ENCODE data around the gene MDM2. TPM values are rescaled to one million over a fixed set of nuclear protein-coding genes. Genes with fewer than 3 reads are reported as not detected.

MDM2 gene
- total RNA-seq, 2 donors from 2014 or later, result 339 to 432 TPM

- Mint-ChIP-seq H3K27me3 (no peaks in the 10 kb centered on the region), H3K36me3 (ENCODE audit: low read depth) (no peaks in the 10 kb centered on the region), H3K27ac (no peak overlapping the region), H3K9me3 (no peaks in the 10 kb centered on the region), H3K4me3 (no peak overlapping the region), H3K4me1 (peaks cover 8% of the 10 kb centered on the region)
- no peak for ATAC-seq (replicated peaks)
Measured at GRCh38 chr12:68775121-68775630, 32.8 kb upstream of the MDM2 start.

- Mint-ChIP-seq H3K9me3 (no peaks in the 10 kb centered on the region), H3K4me1 (peaks cover 8% of the 10 kb centered on the region), H3K4me3 (no peak overlapping the region), H3K27me3 (no peaks in the 10 kb centered on the region), H3K27ac (no peak overlapping the region), H3K36me3 (ENCODE audit: low read depth) (no peaks in the 10 kb centered on the region)
- ATAC-seq (replicated peaks), result no peak
Measured at GRCh38 chr12:68776976-68777610, 30.9 kb upstream of the MDM2 start.

GRCh38 chr12:68779280-68779679, 28.7 kb upstream of the MDM2 start:
- no peaks in the 10 kb centered on the region for H3K9me3 Mint-ChIP-seq
- no peak for ATAC-seq (replicated peaks)
- H3K27ac Mint-ChIP-seq, result no peak overlapping the region
- H3K36me3 Mint-ChIP-seq (ENCODE audit: low read depth), result no peaks in the 10 kb centered on the region
- H3K4me1 Mint-ChIP-seq, result no peaks in the 10 kb centered on the region
- H3K27me3 Mint-ChIP-seq, result no peaks in the 10 kb centered on the region
- H3K4me3 Mint-ChIP-seq, result no peak overlapping the region

- ATAC-seq (replicated peaks), result no peak
- no peaks in the 10 kb centered on the region for H3K9me3 Mint-ChIP-seq
- H3K4me3 Mint-ChIP-seq, result no peak overlapping the region
- H3K36me3 Mint-ChIP-seq (ENCODE audit: low read depth), result no peaks in the 10 kb centered on the region
- no peaks in the 10 kb centered on the region for H3K4me1 Mint-ChIP-seq
- no peak overlapping the region for H3K27ac Mint-ChIP-seq
- H3K27me3 Mint-ChIP-seq, result no peaks in the 10 kb centered on the region
Measured at GRCh38 chr12:68780731-68781130, 27.2 kb upstream of the MDM2 start.

- Mint-ChIP-seq H3K27ac (no peak overlapping the region), H3K4me1 (no peaks in the 10 kb centered on the region), H3K36me3 (ENCODE audit: low read depth) (no peaks in the 10 kb centered on the region), H3K4me3 (no peak overlapping the region), H3K9me3 (no peaks in the 10 kb centered on the region), H3K27me3 (no peaks in the 10 kb centered on the region)
- no peak for ATAC-seq (replicated peaks)
Measured at GRCh38 chr12:68781728-68782127, 26.2 kb upstream of the MDM2 start.

GRCh38 chr12:68784015-68784414, 24.0 kb upstream of the MDM2 start:
- no peaks in the 10 kb centered on the region for H3K4me1 Mint-ChIP-seq
- H3K9me3 Mint-ChIP-seq, result no peaks in the 10 kb centered on the region
- ATAC-seq (replicated peaks), result no peak
- H3K27me3 Mint-ChIP-seq, result no peaks in the 10 kb centered on the region
- no peak overlapping the region for H3K27ac Mint-ChIP-seq
- no peaks in the 10 kb centered on the region for H3K36me3 Mint-ChIP-seq (ENCODE audit: low read depth)
- H3K4me3 Mint-ChIP-seq, result no peak overlapping the region

GRCh38 chr12:68785358-68785757, 22.6 kb upstream of the MDM2 start:
- ATAC-seq (replicated peaks), result no peak
- no peaks in the 10 kb centered on the region for H3K27me3 Mint-ChIP-seq
- H3K9me3 Mint-ChIP-seq, result no peaks in the 10 kb centered on the region
- H3K4me3 Mint-ChIP-seq, result no peak overlapping the region
- H3K27ac Mint-ChIP-seq, result no peak overlapping the region
- no peaks in the 10 kb centered on the region for H3K36me3 Mint-ChIP-seq (ENCODE audit: low read depth)
- no peaks in the 10 kb centered on the region for H3K4me1 Mint-ChIP-seq

GRCh38 chr12:68785823-68786222, 22.2 kb upstream of the MDM2 start:
- ATAC-seq (replicated peaks), result no peak
- Mint-ChIP-seq H3K36me3 (ENCODE audit: low read depth) (no peaks in the 10 kb centered on the region), H3K9me3 (no peaks in the 10 kb centered on the region), H3K27me3 (no peaks in the 10 kb centered on the region), H3K4me3 (no peak overlapping the region), H3K27ac (no peak overlapping the region), H3K4me1 (no peaks in the 10 kb centered on the region)

GRCh38 chr12:68786929-68787328, 21.0 kb upstream of the MDM2 start:
- H3K36me3 Mint-ChIP-seq (ENCODE audit: low read depth), result no peaks in the 10 kb centered on the region
- H3K27me3 Mint-ChIP-seq, result no peaks in the 10 kb centered on the region
- no peaks in the 10 kb centered on the region for H3K4me1 Mint-ChIP-seq
- H3K27ac Mint-ChIP-seq, result no peak overlapping the region
- ATAC-seq (replicated peaks), result no peak
- no peaks in the 10 kb centered on the region for H3K9me3 Mint-ChIP-seq
- H3K4me3 Mint-ChIP-seq, result no peak overlapping the region

- Mint-ChIP-seq H3K27ac (no peak overlapping the region), H3K9me3 (no peaks in the 10 kb centered on the region), H3K27me3 (no peaks in the 10 kb centered on the region), H3K4me3 (no peak overlapping the region), H3K36me3 (ENCODE audit: low read depth) (no peaks in the 10 kb centered on the region), H3K4me1 (no peaks in the 10 kb centered on the region)
- no peak for ATAC-seq (replicated peaks)
Measured at GRCh38 chr12:68788554-68789143, 19.3 kb upstream of the MDM2 start.

- Mint-ChIP-seq H3K4me3 (no peak overlapping the region), H3K4me1 (no peaks in the 10 kb centered on the region), H3K9me3 (no peaks in the 10 kb centered on the region), H3K27me3 (no peaks in the 10 kb centered on the region), H3K36me3 (ENCODE audit: low read depth) (no peaks in the 10 kb centered on the region), H3K27ac (no peak overlapping the region)
- no peak for ATAC-seq (replicated peaks)
Measured at GRCh38 chr12:68789144-68789878, 18.7 kb upstream of the MDM2 start.

GRCh38 chr12:68790081-68790951, 17.7 kb upstream of the MDM2 start:
- no peak for ATAC-seq (replicated peaks)
- no peak overlapping the region for H3K4me3 Mint-ChIP-seq
- H3K27ac Mint-ChIP-seq, result no peak overlapping the region
- H3K9me3 Mint-ChIP-seq, result no peaks in the 10 kb centered on the region
- no peaks in the 10 kb centered on the region for H3K27me3 Mint-ChIP-seq
- no peaks in the 10 kb centered on the region for H3K4me1 Mint-ChIP-seq
- no peaks in the 10 kb centered on the region for H3K36me3 Mint-ChIP-seq (ENCODE audit: low read depth)

- H3K4me1 Mint-ChIP-seq, result no peaks in the 10 kb centered on the region
- no peaks in the 10 kb centered on the region for H3K9me3 Mint-ChIP-seq
- no peaks in the 10 kb centered on the region for H3K36me3 Mint-ChIP-seq (ENCODE audit: low read depth)
- H3K27me3 Mint-ChIP-seq, result no peaks in the 10 kb centered on the region
- ATAC-seq (replicated peaks), result no peak
- no peak overlapping the region for H3K27ac Mint-ChIP-seq
- no peak overlapping the region for H3K4me3 Mint-ChIP-seq
Measured at GRCh38 chr12:68790952-68791234, 17.1 kb upstream of the MDM2 start.

- Mint-ChIP-seq H3K27ac (no peak overlapping the region), H3K27me3 (no peaks in the 10 kb centered on the region), H3K36me3 (ENCODE audit: low read depth) (no peaks in the 10 kb centered on the region), H3K4me3 (no peak overlapping the region), H3K9me3 (no peaks in the 10 kb centered on the region), H3K4me1 (no peaks in the 10 kb centered on the region)
- no peak for ATAC-seq (replicated peaks)
Measured at GRCh38 chr12:68791897-68792481, 16.0 kb upstream of the MDM2 start.

Measured in activated T-helper 17 cell treated with anti-CD3 and anti-CD28 coated beads, Interleukin-2, amount 50 U/mL, for 72 hours (primary cell).